GM10248 (cell line): ENCODE data around the gene IFT81.
"Not testable (repeated sequence)": the region's sequence is repeated elsewhere in the genome, so short reads cannot be mapped to it uniquely, and the experiment has no call there.

Experiments used
- CTCF ChIA-PET: fragments of 300-600 bp; sonication (Branson Sonifier 250); formaldehyde crosslinking; extraction: SDS; loops from one replicate; lab custom pipeline; 2021; ENCODE audit warnings: antibody characterized with exemption; lab: Yijun Ruan, JAX
- POLR2A ChIA-PET: fragments of 350-650 bp; sonication (Branson Sonifier 250); formaldehyde crosslinking; extraction: SDS; loops from one replicate; lab custom pipeline; 2020; ENCODE audit warnings: antibody characterized with exemption; lab: Yijun Ruan, JAX
- DNase-seq: peaks from one replicate; pipeline ENCODE4 v3.0.0; 2012; ENCODE audit errors: extremely low spot score
- TF ChIP-seq, protein P1 (sequence below): IDR thresholded peaks from 2 replicates; pipeline ENCODE4 v1.5.1; 2012; ENCODE audit warnings: mild to moderate bottlenecking, low read depth; ENCODE audit errors: extremely low read depth, missing control alignments, control extremely low read depth

The IFT81 gene

DNA sequence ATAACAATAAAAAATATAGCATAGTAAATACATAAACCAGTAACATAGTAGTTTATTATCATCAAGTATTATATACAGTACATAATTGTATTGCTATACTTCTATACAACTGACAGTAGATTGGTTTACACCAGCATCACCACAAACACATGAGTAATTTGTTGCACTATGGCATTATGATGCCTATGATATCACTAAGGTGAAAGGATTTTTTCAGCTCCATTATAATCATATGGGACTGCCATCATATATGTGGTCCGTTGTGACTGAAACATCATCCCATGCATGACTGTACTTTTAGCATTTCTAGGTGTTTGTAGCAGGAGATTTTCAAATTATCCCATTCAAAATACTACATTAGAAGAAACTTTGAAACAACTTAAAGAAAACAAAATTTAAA is 77.8 kb downstream of the IFT81 start:
- no peak for DNase-seq
- TF ChIP-seq, protein P1, sequence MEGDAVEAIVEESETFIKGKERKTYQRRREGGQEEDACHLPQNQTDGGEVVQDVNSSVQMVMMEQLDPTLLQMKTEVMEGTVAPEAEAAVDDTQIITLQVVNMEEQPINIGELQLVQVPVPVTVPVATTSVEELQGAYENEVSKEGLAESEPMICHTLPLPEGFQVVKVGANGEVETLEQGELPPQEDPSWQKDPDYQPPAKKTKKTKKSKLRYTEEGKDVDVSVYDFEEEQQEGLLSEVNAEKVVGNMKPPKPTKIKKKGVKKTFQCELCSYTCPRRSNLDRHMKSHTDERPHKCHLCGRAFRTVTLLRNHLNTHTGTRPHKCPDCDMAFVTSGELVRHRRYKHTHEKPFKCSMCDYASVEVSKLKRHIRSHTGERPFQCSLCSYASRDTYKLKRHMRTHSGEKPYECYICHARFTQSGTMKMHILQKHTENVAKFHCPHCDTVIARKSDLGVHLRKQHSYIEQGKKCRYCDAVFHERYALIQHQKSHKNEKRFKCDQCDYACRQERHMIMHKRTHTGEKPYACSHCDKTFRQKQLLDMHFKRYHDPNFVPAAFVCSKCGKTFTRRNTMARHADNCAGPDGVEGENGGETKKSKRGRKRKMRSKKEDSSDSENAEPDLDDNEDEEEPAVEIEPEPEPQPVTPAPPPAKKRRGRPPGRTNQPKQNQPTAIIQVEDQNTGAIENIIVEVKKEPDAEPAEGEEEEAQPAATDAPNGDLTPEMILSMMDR = no peak
- ChIA-PET CTCF (no interaction called here), POLR2A (no interaction called here)

DNA sequence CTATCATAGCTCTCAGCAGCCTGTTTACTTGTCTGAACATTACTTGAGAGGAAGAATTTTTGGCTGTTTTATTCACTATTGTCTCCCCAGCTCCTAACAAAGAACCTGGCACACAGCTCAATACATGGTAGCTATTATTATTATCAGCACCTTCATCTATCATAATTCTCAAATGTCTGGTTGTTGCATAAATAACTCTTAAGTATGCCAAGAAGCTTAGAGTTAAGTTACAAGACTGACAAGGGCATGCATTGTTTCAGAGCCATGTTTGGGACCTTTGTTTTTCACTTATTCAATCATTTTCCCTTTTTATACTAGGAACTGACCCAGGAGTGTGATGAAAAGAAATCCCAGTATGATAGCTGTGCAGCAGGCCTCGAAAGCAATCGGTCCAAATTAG is 79.4 kb downstream of the IFT81 start:
- ChIA-PET CTCF (interaction anchor here (1.1 to 1.9 kb wide), 5 partner anchors 11 to 39 kb away, joined by 3 to 7 read pairs (median 4); no protein-coding TSS in a partner anchor), POLR2A (no interaction called here)
- DNase-seq = no peak

DNA sequence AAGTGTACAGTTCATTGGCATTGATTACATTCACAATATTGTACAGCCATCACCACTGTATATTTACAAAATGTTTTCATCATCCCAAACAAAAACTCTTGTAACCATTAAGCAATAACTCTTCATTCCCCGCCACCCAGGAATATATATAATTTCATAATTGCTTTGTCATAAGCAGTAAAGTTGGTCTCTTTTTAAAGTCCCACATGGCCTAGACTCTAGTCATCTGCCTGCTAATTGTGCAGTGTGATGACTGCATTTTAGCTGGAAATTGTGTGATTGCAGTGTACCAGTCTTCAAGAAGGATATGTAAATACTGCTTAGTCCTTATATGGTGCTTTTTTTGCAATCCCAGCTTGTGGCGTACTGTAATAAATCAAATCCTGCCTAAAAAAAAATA is 81.8 kb downstream of the IFT81 start:
- TF ChIP-seq, protein P1 = no peak
- ChIA-PET CTCF (no interaction called here), POLR2A (no interaction called here)
- DNase-seq = no peak

More for the DNA sequence above, 79.4 kb downstream of the IFT81 start:
- TF ChIP-seq, protein P1 = no peak

DNA sequence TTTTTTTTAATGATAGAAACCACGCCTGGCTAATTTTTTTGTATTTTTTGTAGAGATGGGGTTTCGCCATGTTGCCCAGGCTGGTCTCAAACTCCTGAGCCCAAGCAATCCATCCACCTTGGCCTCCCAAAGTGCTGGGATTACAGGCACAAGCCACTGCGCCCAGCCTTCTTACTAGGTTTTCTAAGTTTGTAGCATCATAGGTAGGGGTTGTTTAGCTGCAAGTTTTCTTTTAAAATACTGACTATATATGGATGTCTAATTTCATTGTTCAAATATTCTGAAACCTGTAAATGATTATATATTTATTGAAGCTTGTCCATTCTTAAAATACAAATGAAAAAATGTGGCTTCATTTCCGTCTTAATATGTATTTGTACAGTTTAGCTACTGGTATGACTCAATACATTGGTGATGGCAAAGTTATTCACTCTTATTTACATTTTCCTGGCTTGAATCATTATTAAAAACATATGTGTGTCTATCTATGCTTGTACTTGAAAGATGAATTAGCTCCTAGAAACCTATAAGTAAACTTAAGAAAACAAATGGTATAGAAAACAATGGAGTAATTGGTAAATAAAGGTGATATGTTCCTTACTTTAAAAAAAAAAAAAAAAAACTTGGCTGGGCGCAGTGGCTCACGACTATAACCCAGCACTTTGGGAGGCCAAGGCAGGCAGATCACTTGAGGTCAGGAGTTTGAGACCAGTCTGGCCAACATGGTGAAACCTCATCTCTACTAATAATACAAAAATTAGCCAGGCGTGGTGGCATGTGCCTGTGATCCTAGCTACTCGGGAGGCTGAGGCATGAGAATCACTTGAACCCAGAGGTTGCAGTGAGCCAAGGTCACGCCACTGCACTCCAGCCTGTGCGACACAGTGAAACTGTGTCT is 87.7 kb downstream of the IFT81 start:
- POLR2A ChIA-PET, DNase-seq: not testable (repeated sequence)
- CTCF ChIA-PET = interaction anchor here (1.0 to 1.3 kb wide), 4 partner anchors 10 to 34 kb away, joined by 3 to 4 read pairs (median 3); no protein-coding TSS in a partner anchor

DNA sequence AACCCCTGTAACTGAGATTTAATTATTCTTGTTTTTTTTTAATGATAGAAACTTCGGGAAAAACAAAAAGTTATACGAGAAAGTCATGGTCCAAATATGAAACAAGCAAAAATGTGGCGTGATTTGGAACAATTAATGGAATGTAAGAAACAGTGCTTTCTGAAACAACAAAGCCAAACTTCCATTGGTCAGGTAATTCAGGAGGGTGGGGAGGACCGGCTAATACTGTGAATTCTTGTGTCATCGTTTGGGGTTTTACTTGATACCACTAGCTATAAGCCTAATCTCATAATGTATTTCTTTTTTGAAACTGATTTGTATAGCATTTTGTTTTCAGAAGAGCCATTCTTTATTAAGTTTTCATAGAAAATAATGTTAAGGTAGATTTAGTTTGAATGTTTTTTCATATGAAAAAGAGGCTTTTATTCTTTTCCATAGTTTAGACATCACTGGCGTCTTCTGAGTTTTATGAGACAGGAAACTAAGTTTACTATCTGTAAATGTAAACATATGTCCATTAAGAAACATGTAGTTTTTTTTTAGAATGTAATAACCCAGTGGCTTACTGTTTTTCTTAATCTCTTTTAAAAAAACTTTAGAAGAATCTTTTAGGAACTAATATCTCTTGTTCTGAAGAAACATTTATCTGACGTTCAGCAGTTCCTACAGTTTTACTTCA is 94.0 kb downstream of the IFT81 start:
- ChIA-PET POLR2A (no interaction called here), CTCF (no interaction called here)
- no peak for DNase-seq
- TF ChIP-seq, protein P1 = no peak

DNA sequence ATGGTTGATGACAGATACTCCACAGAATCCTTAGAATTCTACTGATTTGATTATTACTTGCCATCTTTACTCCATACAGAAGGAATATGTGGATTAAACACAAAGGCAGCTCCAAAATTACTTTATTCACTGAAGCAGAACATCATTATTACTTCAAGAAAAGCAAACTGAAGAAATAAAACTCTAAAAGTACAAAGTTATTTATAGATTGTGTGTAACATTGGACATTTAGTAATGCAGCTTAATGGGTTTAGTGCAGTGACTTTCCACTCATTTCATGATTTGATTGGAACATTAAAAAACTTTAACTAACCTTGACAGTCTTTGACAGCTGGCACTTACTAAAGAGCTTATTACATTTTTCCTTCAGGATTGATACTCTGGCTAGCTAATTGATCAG is 97.9 kb downstream of the IFT81 start:
- DNase-seq = no peak
- POLR2A ChIA-PET = no interaction called here
- CTCF ChIA-PET = interaction anchor here (0.9 to 2.8 kb wide), 3 partner anchors 10 to 29 kb away, joined by 3 to 10 read pairs (median 3); no protein-coding TSS in a partner anchor
- TF ChIP-seq, protein P1 = no peak
